GM12892 (cell line): ENCODE data around the gene ACTRT3.

Source experiments
- POLR2A ChIP-seq: IDR thresholded peaks from 2 replicates; pipeline ENCODE4 v1.6.1; 2011; ENCODE audit warnings: low read depth, low read length, control low read depth
- TAF1 ChIP-seq: IDR thresholded peaks from 2 replicates; pipeline ENCODE4 v1.6.1; 2011; ENCODE audit warnings: low read depth, mild to moderate bottlenecking, control low read depth, low read length, borderline replicate concordance

DNA sequence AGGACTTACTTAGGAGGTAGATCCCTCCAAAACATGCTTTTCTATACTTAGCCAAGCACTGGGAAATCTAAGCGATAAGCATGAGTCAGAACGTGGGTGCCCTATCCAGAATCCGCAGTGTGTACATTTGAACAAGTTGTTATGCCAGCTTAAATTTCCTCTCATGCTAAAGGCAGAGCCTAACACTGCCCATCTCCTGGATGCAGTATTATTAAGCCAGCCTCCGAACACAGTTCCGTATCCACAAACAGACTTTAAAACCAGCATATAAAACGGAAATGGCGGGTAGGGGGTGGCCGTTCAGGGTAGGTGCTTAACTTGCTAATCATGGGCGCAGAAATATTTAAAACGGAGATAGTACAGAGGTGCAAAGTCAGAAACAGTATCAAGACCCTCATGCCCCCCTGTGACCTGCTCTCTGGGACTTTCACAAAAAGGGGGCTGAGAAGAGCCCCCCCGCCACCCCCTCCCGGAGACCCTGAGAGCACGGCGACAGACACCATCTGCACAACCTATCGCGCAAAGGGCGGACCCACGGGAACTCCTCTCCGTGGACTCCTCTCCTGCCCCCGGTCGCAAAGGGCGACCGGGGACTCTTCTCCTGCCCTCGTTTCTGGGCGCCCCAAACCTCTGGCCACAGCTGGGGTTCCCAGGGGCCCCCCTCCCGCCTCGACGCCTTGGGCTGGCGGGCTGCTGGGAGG is 42.4 kb upstream of the ACTRT3 start:
- TF ChIP-seq POLR2A (no peak), TAF1 (no peak)
